Esophagus (tissue), 2 donors: Measurements from ENCODE around the gene RABGAP1L. TPM values are rescaled to one million over a fixed set of nuclear protein-coding genes. Genes with fewer than 3 reads are reported as not detected.

Experiments used
- H3K27ac ChIP-seq, 2 donors: one replicate each; pipeline ENCODE4 v1.5.1; 2013; ENCODE audit warnings: low read depth in 2 of 2, mild to moderate bottlenecking in 2 of 2, inconsistent platforms in 1 of 2, low read length in 1 of 2, moderate library complexity in 1 of 2
- H3K27me3 ChIP-seq, 2 donors: one replicate each; pipeline ENCODE4 v1.6.1; 2013; ENCODE audit warnings: low read length in 2 of 2, control low read depth in 1 of 2, mild to moderate bottlenecking in 1 of 2; ENCODE audit not compliant: insufficient read depth in 2 of 2, control insufficient read depth in 1 of 2
- H3K36me3 ChIP-seq, 2 donors: one replicate each; pipeline ENCODE4 v1.6.1; 2013; ENCODE audit warnings: low read length in 1 of 2; ENCODE audit not compliant: control insufficient read depth in 2 of 2, insufficient read depth in 2 of 2
- H3K4me1 ChIP-seq, 2 donors: one replicate each; pipeline ENCODE4 v1.6.1; 2013; ENCODE audit warnings: low read length in 1 of 2; ENCODE audit not compliant: control insufficient read depth in 2 of 2, insufficient read depth in 2 of 2
- H3K4me3 ChIP-seq, 2 donors: one replicate each; pipeline ENCODE4 v1.5.1; 2013; ENCODE audit warnings: low read length in 2 of 2, mild to moderate bottlenecking in 2 of 2, low read depth in 1 of 2, moderate library complexity in 1 of 2
- H3K9me3 ChIP-seq, 2 donors: one replicate each; pipeline ENCODE4 v1.6.1; 2013; ENCODE audit warnings: mild to moderate bottlenecking in 2 of 2, low read depth in 1 of 2, low read length in 1 of 2, moderate library complexity in 1 of 2; ENCODE audit not compliant: control insufficient read depth in 2 of 2, insufficient read depth in 1 of 2
- WGBS, 2 donors: extraction: QIAGEN DNeasy Blood & Tissue Kit; methylation state at CpG; one replicate each; pipeline ENCODE4 v1.1.7; 2013; 5-methylcytosine and 5-hydroxymethylcytosine counted together
- polyA plus RNA-seq, 2 donors: library from polyadenylated mRNA; stranded (reverse); fragments of 200-250 nt; gene quantifications; one replicate each; pipeline ENCODE4 v1.2.3, GENCODE V29; 2013
- donor health status: healthy with polysubstance abuse.
- donor health status: Bipolar disorder and iron deficiency.

RABGAP1L gene
- polyA plus RNA-seq, 2 donors = 9.2 to 13.0 TPM

DNA sequence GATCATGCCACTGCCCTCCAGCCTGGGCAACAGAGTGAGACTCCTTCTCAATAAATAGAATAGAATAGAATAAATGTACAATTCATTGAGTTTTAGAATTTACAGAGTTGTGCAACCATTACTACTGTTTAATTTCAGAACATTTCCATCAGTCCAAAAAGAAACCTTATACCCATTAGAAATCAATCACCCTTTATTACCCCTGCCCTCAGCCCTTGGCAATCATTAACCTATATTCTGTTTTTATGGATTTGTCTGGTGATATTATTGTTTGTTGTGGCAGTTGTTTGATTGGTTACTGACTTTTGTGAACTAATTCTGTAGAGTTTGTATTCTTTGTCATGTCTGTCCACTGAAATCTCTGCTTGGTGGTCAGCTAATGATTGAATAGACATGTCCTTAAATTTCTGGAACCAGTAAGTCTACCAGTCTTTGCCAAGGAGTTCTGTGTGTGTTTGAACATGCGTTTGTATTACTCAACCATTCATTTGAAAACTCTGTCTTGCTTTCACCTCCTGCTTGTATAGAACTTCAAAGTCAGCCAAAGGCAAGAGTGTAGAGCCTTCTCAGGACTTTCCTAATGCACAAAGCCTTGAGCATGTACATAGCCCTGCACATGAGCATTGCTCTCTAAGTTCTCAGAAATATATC is 497.2 kb downstream of the RABGAP1L start:
- WGBS, 2 donors = 46 to 73% methylated on average over 1 of the region's 1 CpG
- Histone ChIP-seq H3K36me3 (peaks cover 0 to 3% of the 10 kb centered on the region in 2 donors), H3K9me3 (no peaks in the 10 kb centered on the region), H3K27ac (no peak overlapping the region), H3K4me3 (no peak overlapping the region), H3K4me1 (no peaks in the 10 kb centered on the region), H3K27me3 (no peaks in the 10 kb centered on the region)

DNA sequence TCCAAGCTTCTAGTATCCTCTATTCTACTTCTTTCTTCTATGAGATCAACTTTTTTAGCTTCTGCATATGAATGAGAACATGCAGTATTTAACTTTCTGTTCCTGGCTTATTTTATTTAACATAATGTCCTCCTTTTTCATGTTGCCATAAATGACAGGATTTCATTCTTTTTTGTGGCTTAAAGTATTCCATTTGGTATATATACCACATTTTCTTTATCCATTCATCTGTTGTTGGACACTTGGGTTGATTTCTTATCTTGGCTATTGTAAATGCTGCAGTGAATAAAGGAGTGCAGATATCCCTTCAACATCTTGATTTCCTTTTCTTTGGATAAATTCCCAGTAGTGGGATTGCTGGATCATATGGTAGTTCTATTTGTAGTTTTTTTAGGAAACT is 498.1 kb downstream of the RABGAP1L start:
- H3K27ac ChIP-seq = no peak overlapping the region
- no peak overlapping the region for H3K4me3 ChIP-seq
- H3K9me3 ChIP-seq = no peaks in the 10 kb centered on the region
- H3K36me3 ChIP-seq = peaks cover 0 to 3% of the 10 kb centered on the region in 2 donors
- no peaks in the 10 kb centered on the region for H3K27me3 ChIP-seq
- no peaks in the 10 kb centered on the region for H3K4me1 ChIP-seq

DNA sequence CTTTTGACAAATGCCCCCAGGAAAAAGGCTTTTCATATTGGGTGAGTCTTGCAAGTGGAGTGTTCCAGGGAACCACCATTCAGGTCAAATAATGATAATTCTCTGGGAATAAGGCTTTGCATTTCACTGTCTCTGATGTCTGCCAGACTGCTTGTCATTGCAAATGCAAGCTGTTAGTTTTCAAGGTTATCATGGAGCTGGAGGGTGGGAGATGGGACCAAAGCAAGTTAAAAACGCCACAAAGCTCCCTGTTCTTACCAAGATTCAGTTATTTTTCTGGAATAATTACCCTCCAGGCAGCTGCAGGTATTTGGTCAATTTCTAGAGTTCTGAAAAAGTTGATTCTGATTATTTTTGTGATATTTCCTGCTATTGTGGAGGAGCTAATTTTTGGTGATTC is 498.6 kb downstream of the RABGAP1L start:
- 75 to 81% methylated on average over 1 of the region's 1 CpG for WGBS, 2 donors
- Histone ChIP-seq H3K27ac (no peak overlapping the region), H3K4me3 (no peak overlapping the region)

DNA sequence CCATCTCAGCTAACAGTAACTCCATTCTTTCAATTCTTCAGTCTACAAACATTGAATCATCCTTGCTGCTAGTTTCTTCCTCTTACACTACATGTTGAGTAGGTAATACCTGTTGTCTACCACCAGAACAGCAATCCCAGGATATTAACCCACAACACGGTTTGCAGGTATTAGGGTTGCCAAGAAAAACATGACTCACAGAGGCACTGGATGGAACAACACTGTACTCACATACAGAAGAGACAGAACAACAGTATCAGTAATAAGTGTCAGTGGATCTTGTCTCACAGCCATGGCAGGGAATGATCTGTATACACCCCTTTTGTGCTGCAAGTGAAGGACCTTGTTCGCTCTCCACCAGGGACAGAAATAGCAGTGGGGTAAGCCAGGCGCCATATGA is 500.5 kb downstream of the RABGAP1L start:
- WGBS, 2 donors = 71 to 78% methylated on average over 3 of the region's 3 CpGs
- Histone ChIP-seq H3K4me1 (no peaks in the 10 kb centered on the region), H3K9me3 (no peaks in the 10 kb centered on the region), H3K27ac (no peak overlapping the region), H3K4me3 (no peak overlapping the region), H3K27me3 (no peaks in the 10 kb centered on the region), H3K36me3 (no peaks in the 10 kb centered on the region)

More for the DNA sequence above, 498.6 kb downstream of the RABGAP1L start:
- Histone ChIP-seq H3K4me1 (no peaks in the 10 kb centered on the region), H3K27me3 (no peaks in the 10 kb centered on the region), H3K36me3 (no peaks in the 10 kb centered on the region), H3K9me3 (no peaks in the 10 kb centered on the region)

DNA sequence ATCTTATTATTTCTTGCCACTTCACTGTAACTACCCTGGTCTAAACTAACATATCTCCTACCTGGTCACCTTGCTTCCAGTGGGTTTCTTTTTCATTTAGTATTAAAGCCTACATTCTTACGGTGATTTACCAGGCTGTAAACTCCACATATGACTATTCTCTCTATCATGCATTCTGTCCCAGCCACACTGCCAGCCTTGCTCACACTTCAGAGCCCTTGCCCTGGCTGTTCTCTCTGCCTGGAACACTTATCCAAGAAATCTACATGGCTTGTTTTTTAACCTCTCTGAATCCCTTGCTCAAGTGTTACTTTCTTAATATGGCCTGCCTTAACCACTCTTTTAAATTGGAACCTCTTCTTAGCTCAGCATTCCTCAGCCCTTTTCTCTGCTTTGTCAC is 501.2 kb downstream of the RABGAP1L start:
- Histone ChIP-seq H3K27ac (no peak overlapping the region), H3K36me3 (no peaks in the 10 kb centered on the region), H3K9me3 (no peaks in the 10 kb centered on the region), H3K27me3 (no peaks in the 10 kb centered on the region), H3K4me1 (no peaks in the 10 kb centered on the region), H3K4me3 (no peak overlapping the region)
- WGBS, 2 donors = 90 to 91% methylated on average over 1 of the region's 1 CpG

DNA sequence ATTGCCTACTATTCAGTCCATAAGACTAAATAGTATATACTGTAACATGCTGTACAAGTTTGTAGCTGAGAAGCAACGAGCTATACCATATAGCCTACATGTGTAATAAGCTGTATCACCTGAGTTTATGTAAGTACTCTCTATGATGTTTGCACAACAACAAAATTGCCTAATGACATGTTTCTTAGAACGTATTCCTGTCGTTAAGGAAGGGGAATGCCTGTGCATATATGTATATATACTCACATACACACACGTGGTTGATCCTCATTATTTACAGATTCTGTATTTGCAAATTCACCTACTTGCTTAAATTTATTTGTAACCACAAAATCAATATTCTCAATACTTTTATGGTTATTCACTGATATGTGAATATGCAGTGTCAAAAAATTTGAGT is 504.0 kb downstream of the RABGAP1L start:
- H3K27ac ChIP-seq = no peak overlapping the region
- 86 to 87% methylated on average over 4 of the region's 4 CpGs for WGBS, 2 donors

DNA sequence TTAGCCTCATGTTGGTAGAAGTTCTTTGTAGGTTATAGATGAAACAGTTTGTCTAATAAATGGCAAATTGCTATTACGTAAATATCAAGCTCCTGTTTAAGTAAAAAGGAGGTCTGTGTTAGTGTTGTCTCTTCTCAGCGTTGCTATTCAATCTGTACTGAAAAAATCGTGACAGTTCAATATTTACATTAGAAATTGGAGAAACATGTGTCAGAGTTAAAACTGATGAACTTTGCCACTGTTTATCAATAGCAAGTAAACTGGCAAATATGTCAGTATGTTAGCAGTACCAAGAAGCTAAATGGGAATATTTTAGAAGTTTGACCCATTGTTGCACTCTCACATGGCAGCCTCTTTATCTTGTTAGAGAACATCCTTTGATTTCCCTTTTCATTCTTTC is 506.9 kb downstream of the RABGAP1L start:
- Histone ChIP-seq H3K36me3 (no peaks in the 10 kb centered on the region), H3K4me3 (no peak overlapping the region), H3K27me3 (no peaks in the 10 kb centered on the region), H3K4me1 (no peaks in the 10 kb centered on the region), H3K27ac (no peak overlapping the region), H3K9me3 (no peaks in the 10 kb centered on the region)
- 54 to 67% methylated on average over 3 of the region's 3 CpGs for WGBS, 2 donors

More for the DNA sequence above, 504.0 kb downstream of the RABGAP1L start:
- Histone ChIP-seq H3K4me3 (no peak overlapping the region), H3K27me3 (no peaks in the 10 kb centered on the region), H3K9me3 (no peaks in the 10 kb centered on the region), H3K36me3 (no peaks in the 10 kb centered on the region), H3K4me1 (no peaks in the 10 kb centered on the region)

DNA sequence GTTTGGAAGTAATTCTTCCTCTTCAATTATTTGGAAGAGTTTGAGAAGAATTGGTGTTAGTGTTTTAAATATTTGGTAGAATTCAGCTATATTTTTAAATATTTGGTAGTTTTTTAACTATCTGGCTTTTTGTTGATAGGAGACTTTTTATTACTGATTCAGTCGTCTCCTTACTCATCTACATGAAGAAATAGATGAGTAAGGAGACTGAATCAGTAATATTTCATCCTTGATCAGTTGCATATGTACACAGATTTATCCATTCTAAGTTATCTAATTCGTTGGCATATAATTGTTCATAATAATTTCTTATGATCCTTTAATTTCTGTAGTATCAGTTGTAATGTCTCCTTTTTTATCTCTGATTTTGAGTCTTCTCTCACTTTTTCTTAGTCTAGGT is 512.5 kb downstream of the RABGAP1L start:
- H3K27me3 ChIP-seq = no peaks in the 10 kb centered on the region
- WGBS, 2 donors = 83 to 86% methylated on average over 2 of the region's 2 CpGs
- no peaks in the 10 kb centered on the region for H3K4me1 ChIP-seq
- H3K9me3 ChIP-seq = no peaks in the 10 kb centered on the region
- H3K27ac ChIP-seq = no peak overlapping the region
- no peak overlapping the region for H3K4me3 ChIP-seq
- no peaks in the 10 kb centered on the region for H3K36me3 ChIP-seq

DNA sequence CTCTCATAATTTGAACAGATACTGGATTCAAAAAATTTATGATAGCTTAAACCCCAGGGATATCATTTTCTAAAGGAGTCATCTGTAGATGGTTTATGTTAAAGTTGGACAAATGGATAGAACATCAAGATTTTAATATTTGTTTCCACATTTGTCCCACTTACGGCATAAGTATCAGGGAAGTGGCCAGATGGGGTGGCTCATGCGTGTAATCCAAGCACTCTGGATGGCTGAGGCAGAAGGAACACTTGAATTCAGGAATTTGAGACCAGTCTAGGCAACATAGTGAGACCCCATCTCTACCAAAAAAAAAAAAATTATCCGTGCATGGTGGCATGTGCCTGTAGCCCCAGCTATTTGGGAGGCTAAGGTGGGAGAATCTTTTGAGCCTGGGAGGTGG is 517.5 kb downstream of the RABGAP1L start:
- WGBS, 2 donors = 95% methylated on average over 3 of the region's 3 CpGs
- H3K4me3 ChIP-seq = no peak overlapping the region
- no peaks in the 10 kb centered on the region for H3K4me1 ChIP-seq
- H3K27me3 ChIP-seq = no peaks in the 10 kb centered on the region
- H3K9me3 ChIP-seq = no peaks in the 10 kb centered on the region
- no peak overlapping the region for H3K27ac ChIP-seq
- no peaks in the 10 kb centered on the region for H3K36me3 ChIP-seq

DNA sequence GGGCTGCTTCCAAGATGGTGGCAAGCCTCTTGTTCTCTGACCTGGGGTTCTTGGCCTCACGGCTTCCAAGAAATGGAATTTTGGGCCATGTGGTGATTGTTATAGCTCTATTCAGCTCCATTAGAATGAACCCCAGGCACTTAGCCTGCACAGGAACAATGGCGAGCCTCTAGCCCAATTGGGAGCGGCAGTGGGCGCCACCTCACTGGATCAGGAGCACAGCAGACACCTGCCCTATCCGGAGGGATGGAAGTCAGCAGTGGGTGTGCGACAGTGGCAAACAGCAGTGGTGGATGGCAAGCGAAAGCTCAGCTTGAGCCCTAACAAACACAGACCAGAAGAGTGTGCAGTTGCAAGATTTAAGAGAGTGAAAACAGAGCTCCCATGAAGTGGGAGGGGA is 519.3 kb downstream of the RABGAP1L start:
- H3K4me3 ChIP-seq = no peak overlapping the region
- H3K36me3 ChIP-seq = no peaks in the 10 kb centered on the region
- no peaks in the 10 kb centered on the region for H3K27me3 ChIP-seq
- no peak overlapping the region for H3K27ac ChIP-seq
- 95 to 97% methylated on average over 7 of the region's 7 CpGs for WGBS, 2 donors
- H3K4me1 ChIP-seq = no peaks in the 10 kb centered on the region
- H3K9me3 ChIP-seq = no peaks in the 10 kb centered on the region
